Activated CD4-positive, alpha-beta T cell treated with anti-CD3 and anti-CD28 coated beads, Interleukin-2, Interleukin-4, amounts not matched to agents 100 ng/mL and 50 ng/mL, durations not matched to agents 16 hours and 8 hours (primary cell): ENCODE measurements around the gene NINL.

Experiments
- DNase-seq: peaks from one replicate; pipeline ENCODE4 v3.0.0-alpha.2; 2020; ENCODE audit warnings: low spot score

Gene NINL

DNA sequence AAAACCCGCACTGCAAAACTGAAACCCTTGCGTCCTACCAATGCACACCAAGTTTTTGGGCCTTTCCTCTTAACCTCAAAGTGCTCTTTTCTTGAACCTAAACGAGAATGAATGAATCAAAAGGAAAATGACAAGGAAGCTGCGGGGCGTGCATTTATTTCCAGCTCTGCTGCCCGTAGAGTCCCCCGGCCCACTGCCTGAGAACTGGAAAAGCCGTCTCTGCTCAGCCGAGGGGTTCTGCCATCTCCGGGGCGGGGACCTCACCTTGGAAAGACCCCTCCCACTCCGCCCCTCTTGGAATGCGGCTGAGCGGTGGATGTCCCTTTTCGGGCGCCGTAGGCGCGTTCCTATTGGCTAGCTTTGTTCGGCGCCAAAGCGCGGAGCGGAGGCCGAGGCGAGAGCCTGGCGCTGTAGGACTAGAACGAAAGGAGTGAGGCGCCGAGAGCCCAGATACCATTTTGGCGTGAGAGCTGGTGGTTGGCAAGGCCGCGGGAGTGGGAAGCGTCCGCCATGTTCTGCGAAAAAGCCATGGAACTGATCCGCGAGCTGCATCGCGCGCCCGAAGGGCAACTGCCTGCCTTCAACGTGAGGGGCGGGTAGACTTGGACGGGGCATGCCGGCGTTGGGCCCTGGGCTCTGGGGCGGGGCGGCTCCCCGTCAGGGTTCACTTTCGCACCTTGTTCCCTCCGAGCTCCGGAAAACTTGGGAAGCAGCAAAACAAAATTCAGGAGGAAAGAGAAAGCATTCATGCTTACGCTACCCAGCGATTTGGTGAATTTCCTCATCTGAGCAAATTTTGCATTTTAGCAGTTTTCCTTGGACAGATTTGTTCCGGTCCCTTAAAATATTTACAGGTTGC, 177.8 kb downstream of the NINL start, which contains the start of gene GINS1:
Gene GINS1 (plus strand): TSS at position 363 of the 859 bp plus-strand sequence. CDS start 148 bp downstream, at position 511.
- peak; percentile 94 for DNase-seq
